Left forelimb (tissue), 1 donor: ENCODE measurements around the gene NEURL1B.
"Not testable (repeated sequence)": the region's sequence is repeated elsewhere in the genome, so short reads cannot be mapped to it uniquely, and the experiment has no call there.

ENCODE experiments used
- DNase-seq: peaks from one replicate; pipeline ENCODE4 v3.0.0-alpha.2; 2018; ENCODE audit warnings: low spot score

NEURL1B gene

DNA sequence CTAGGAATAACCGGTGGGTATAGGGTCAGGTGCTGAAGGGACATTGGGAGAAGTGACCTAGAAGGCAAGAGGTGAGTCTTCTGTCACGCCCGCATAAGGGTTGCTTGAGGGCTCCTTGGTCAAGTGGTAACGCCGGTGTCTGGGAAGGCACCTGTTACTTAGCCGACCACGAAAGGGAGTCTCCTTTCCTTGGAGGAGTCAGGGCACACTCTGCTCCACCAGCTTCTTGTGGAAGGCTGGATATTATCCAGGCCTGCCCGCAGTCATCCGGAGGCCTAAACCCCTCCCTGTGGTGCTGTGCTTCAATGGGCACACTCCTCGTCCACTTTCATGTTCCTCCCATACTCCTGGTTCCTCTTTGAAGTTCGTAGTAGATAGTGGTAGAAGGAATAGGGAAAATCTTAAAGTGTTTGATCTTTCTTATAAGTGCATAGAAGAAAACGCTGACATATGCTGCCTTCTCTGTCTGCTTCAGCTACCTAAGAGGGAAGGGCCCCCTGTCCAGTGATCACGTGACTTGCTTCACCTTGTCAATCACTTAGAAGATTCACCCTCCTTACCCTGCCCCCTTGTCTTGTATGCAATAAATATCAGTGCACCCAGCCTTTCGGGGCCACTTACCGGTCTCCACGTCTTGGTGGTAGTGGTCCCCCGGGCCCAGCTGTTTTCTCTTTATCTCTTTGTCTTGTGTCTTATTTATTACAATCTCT lies 16.6 kb downstream of the NEURL1B start:
- not testable (repeated sequence) for DNase-seq

DNA sequence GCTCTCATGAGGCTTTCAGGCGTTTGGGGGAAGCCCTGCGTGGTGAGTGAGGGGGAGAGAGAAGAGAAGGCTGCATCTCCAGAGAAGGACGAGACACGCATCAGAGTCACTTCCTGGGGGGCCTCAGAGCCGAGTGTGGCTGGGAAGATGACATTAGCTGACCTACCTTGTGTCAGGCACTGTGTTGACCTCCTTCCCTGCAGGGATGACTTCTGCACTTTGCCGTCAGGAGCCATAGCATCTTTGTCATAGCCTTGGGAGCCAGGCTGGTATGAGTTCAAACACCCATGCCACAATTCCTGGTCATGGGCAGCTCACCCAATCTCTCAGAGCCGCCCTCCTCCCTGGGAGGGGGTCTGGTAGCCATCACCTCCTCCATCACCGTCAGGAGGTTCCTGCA lies 17.3 kb downstream of the NEURL1B start:
- no peak for DNase-seq

- DNase-seq = no peak
Observed at GRCh38 chr5:172658961-172659501, 18.0 kb downstream of the NEURL1B start.

- DNase-seq = no peak
Observed at GRCh38 chr5:172659570-172659908, 18.5 kb downstream of the NEURL1B start.

DNA sequence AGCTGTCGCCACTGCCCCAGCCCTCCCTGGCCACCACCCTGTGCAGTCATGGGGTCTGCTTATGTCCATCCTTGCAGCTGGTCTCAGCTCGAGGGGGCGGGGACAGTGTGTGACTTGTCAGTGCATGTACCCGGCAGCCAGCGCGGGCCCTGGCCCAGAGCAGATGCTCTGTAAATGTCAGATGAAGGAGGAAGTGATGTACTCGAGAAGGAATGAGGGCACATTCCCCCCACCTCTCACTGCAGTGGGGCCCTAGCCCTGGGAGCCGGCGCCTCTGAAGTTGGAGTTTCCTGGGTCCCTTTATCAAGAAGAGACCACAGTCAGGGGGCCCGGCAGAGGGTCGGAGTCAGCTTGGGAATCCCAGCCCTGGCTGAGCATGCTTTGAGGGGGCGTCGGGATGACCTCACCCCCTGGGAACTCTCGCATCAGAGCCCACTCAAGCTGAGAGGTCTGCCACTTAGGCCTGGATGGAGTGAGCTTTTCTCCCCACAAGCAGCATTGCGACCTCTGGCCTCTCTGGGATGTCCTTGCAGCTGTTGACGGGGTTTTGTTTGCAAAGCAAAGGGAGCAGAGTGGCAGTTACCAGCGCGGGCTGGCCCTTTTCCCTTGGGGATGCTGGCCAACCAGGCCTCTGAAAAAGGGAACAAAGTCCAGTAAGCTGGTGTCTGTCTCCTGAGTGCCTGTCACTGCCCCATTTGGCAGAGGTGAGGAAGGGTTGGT lies 19.0 kb downstream of the NEURL1B start:
- DNase-seq = no peak

DNA sequence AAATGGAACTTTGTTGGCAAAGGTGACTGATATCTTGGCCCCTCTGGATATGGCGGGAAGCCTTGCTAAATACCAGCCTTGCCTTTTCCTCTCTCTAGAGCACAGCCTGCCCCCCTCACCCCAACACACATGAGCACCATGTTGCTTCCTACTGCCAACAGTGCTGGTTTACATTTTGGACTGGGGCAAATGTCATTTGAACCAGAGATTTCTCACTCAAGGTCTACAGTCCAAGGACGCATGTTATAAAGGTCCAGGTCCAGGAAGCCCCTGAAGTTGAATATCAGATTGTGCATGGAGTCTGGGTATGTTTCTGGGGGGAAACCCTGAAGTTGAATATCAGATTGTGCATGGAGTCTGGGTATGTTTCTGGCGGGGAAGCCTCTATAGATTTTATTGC lies 19.9 kb downstream of the NEURL1B start:
- DNase-seq = no peak

DNA sequence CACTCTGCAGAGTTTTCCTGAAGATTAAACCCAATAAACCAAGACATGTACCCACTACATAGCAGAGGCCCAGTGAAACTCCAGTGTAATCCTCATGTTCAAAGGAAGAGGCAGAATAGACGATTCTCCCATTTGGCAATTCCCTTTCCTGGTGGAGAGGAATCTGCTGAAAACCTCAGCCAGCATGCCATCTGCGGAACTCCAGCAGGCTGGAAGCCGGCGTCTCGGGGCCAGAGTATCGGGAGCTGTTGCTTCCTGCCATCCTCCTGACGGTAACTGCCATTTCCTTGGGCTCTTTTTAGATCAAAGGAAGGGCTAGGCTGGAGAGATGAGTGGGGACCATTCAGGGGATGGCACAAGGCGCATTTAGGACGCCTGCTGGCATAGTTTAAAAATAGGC lies 20.5 kb downstream of the NEURL1B start:
- no peak for DNase-seq

DNA sequence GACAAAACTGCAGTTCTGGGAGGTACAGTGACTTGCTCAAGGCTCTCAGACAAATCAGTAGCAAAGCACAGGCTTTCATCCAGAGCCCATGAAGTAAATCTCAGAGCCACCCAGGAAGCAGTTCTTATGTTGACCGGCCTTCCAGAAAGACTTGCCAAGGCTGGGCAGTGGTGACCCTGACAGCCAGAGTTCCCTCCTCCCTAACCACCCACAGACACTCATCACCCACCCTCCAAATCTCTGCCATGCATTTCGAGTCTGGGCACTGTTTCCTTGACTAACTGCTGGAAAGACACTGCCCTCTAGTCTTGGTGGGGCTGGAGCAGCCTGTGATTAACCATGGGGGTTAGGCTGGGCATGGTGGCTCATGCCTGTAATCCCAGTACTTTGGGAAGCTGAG lies 21.5 kb downstream of the NEURL1B start:
- DNase-seq = no peak

- DNase-seq = no peak
Observed at GRCh38 chr5:172664018-172664417, 23.0 kb downstream of the NEURL1B start.

GRCh38 chr5:172664681-172665541 lies 23.8 kb downstream of the NEURL1B start:
- DNase-seq = no peak

- no peak for DNase-seq
Observed at GRCh38 chr5:172666251-172666650, 25.2 kb downstream of the NEURL1B start.

- no peak for DNase-seq
Observed at GRCh38 chr5:172667786-172668593, 26.9 kb downstream of the NEURL1B start.

DNA sequence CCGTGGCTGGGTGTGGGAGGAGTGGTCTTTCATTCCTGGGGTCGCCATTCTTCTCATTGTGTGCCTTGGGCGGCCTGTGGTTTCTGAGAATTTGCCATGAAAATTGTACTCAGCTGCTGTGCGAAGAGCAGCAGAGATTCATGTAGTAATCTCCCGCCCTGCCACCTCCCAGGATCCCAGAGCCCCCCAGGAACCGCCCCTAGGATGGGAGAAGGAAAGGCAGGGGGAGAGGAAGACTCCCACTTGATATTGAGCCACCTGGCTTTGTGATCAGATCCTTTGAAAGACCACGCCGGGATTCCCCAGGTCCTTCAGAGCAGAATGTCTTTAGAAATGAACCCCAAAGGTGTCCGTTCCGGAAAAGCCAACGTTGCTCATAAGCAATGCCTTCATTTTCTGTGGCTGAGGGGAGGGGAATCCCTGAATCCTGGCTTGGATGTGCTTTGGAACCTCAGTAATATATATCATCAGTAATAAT lies 27.6 kb downstream of the NEURL1B start:
- DNase-seq = no peak

- no peak for DNase-seq
Observed at GRCh38 chr5:172669386-172670004, 28.4 kb downstream of the NEURL1B start.

DNA sequence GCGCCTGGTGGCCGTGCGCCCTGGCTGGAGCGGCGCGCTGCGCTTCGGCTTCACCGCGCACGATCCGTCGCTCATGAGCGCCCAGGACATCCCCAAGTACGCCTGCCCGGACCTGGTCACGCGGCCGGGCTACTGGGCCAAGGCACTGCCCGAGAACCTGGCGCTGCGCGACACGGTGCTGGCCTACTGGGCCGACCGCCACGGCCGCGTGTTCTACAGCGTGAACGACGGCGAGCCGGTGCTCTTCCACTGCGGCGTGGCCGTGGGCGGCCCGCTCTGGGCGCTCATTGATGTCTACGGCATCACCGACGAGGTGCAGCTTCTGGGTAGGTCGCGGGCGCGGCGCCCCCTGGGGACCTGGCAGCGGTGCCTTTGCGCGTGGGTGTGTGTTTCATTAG lies 28.9 kb downstream of the NEURL1B start:
- no peak for DNase-seq

- DNase-seq = no peak
Observed at GRCh38 chr5:172670444-172670843, 29.4 kb downstream of the NEURL1B start.

- no peak for DNase-seq
Observed at GRCh38 chr5:172671091-172671490, 30.0 kb downstream of the NEURL1B start.

DNA sequence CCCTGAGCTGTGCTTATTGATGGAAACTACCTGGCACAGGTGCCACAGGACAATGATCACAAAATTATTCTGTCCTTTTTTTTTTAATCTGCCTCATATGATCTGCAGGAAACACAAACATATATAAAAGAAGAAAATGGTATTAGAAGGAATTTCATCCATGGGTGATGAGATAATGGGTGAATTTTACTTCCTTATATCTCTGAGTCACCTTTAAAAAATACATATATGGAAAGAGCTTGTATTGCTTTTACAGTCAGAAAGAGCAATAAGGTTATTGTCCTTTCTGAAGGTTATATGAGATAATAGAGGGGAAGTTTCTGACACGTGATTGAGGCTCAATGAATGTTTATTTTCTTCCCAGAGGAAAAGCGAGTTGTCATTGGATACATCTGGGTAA lies 31.6 kb downstream of the NEURL1B start:
- no peak for DNase-seq

DNA sequence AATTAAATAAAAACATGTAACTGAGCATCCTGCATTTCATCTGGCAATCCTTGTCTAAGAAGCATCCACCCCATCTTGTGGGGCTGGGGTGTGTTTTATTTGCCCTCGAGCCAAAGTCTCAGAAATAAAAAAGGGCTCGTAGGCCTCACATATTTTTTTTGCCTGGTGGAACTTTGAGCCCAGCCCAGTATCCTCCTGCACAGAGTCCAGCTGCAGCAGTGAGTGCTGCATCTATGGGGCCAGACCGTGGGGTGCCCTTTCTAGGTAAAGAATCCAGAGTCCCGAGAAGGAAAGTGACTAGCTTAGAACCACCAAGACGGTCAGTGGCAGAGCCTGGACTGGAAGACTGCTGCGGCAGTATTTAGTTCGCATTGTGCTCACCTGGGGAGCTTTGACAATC lies 33.1 kb downstream of the NEURL1B start:
- DNase-seq = no peak

- DNase-seq = no peak
Observed at GRCh38 chr5:172676914-172677475, 35.9 kb downstream of the NEURL1B start.

- not testable (repeated sequence) for DNase-seq
Observed at GRCh38 chr5:172678362-172678874, 37.4 kb downstream of the NEURL1B start.
